NCI-H345 treated with DMSO at 0.1 percent for 48 hours (cell line): ENCODE results near the gene FGF16.
"Not testable (repeated sequence)": the region's sequence is repeated elsewhere in the genome, so short reads cannot be mapped to it uniquely, and the experiment has no call there.

Source experiments
- DNase-seq: peaks from one replicate; lab custom pipeline; 2025; ENCODE audit not compliant: unreplicated experiment; lab: John Stamatoyannopoulos, UW

FGF16 gene

DNA sequence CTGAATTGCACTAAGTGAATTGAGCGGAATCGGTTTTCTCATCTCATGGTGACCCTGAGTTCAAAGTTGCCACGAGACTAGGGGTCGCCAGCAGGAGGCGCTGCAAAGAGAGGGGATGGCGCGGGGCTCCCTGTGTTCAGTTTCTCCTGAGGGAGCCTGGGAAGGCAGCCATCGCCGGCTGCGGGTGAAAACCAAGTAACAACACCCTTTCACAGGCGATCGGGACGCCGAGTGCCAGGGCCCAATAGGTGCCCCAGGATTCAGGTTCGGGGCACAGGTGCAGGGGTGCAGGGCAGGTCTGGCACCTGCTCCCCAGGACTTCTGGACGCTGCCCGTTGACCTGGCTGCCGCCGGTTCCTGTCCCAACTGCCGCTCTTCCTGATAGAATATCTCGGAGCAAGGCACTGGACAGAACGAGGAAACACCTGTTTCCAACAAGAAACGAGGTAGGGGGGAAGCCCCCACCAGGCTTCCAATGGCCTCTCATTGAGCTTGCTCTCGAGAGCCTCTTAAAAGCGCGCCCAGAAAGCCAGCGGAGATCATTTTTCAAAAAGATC is 1.1 kb upstream of the FGF16 start:
- DNase-seq = no peak

DNA sequence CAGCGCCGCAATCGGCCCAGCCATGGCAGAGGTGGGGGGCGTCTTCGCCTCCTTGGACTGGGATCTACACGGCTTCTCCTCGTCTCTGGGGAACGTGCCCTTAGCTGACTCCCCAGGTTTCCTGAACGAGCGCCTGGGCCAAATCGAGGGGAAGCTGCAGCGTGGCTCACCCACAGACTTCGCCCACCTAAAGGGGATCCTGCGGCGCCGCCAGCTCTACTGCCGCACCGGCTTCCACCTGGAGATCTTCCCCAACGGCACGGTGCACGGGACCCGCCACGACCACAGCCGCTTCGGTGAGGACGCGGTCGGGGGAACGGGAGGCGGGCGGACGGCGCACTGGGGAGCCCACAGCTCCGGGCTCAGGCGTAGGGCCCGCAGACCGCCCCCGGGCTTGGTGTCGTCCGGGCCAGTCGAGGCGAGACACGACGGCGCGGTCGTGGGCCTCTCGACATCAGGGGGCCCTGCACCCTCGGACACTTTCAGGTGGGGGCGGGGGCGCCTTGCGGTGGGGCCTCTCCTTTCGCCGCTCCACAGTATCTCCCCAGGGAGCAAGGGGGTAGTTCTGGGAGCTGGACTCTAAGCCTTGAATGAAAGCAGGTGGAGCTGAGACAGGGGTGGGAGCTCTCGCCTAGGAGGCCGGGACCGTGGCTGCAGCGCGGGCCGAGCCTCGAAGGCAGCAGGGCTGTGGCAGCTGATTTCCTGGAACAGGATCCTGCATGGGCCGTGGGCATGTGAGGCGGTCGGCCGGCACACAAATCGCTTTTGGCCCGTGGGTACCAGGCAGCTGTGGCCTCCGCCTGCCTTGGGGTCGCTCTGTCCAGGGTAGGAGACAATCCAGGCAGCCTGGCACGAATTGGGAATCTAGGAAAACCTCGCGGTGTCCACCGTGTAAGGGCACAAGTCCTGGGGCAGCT is 722 bp downstream of the FGF16 start:
- DNase-seq = no peak

DNA sequence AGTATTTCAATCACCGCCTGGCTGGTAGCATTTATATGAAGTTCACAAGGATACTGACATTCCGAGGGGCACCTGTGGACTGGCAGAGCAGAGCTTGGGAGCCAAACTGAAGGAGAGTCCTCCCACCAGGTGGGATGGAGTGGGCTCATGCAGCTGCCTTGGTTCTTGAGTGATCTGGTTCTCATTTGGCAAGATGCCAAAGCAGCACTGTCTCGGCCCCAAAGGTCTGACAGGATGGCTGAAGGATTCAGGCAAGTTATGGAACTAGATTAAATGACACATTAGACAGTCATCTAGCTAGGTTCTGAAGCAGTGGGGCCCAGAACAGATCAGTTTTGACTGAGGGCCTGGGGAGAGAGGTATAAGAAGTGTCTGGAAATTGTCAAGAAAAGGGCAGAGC is 3.2 kb downstream of the FGF16 start:
- no peak for DNase-seq

DNA sequence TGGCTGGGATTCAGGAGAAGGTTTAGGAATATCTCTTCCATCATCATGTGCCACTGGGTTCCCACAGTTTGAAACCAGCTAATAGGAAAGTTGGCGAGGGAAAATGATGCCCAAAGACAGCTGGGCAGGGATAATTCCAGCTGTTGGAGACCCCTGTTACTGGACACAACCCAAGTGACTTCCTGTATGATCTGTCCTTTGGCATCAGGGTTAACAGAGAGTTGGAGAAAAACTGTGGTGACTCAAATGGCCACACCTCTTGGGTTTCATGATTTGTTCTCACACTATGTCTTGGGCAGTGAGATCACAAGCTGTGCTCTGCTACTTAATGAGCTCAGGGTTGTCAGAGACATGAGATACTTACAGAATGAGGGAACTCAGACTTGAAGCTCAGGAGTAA is 3.8 kb downstream of the FGF16 start:
- no peak for DNase-seq

DNA sequence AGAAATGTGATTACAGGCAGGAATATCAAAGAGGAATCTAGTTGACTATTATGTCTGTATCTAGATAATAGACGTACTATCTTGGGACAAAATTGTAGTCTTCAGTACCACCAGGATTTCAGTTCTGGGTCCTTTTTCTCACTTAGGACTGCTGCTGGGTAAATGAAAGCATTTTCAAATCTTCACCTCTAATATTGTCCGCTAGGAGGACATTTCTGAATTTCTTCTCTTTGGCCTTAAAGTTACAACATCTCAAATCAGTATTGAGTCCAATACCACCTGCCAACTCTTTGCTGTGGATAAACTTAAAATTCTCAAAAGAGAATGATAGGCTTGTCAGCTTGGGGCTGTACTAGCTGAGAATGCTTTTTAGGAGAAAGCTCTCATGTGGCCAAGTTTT is 6.0 kb downstream of the FGF16 start:
- no peak for DNase-seq

DNA sequence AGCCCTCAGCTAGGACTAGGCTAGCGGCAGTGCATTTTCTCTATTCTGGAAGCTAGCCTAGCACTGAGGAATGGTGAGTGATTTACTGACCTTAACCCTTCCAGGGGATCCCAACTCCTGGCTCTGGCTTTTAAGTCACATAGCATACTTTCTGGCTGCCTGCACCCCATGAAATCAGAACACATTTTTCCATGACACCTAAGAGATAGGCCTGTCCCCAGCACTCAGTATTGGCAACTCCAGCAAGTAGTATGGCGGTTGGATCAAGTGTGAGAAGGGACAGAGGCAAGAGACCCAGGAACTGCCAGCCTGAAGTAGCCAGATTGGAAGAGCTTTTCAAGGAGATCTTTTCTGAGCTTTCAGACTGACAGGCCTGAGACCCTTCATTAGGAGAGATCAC is 8.2 kb downstream of the FGF16 start:
- DNase-seq = no peak

DNA sequence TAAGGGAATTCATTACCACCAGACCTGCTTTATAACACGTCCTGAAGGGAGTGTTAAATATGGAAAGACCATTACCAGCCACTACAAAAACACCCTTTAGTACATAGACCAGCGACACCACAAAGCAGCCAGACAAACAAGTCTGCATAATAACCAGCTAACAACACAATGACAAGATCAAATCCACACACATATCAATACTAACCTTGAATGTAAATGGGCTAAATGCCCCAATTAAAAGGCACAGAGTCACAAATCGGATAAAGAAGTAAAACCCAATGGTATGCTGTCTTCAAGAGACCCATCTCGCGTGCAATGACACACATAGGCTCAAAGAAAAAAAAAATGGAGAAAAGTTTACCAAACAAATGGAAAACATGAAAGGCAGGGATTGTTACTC is 36.9 kb downstream of the FGF16 start:
- DNase-seq = no peak

DNA sequence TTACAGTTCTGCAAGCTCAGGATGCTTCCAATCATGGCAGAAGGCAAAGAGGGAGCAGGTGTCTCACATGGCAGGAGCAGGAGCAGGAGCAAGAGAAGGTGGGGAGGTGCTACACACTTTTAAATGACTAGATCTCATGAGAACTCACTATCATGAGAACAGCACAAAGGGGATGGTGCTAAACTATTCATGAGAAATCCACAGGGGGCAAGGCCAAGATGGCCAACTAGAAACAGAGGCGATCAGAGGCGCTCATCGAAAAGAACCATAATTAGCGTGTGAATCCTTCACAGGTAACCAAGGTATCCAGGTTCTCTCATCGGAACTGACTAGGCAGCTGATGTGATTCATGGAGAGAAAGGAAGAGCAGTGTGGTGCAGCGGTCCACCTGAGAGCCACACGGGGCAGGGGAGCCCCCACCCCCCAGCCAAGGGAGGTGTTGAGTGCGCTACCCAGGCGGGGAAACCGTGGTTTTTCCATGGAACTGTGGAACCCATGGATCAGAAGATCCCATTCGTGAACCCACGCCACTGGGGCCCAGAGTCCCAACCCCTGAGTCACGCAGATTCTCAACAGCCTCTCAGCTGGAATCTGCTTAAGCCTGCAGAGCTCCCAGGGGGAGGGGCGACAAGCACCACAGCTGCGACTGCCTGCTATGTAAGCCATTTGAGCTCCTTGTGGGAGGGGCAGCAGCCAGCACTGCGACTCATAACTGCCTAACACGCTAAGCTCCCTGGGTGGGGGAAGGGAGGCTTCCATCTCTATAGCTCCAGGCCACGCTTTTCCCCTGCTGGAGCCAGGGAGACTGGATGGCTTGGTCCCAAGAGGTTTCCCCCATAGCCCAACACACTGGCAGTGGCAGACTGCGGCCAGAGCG is 46.7 kb downstream of the FGF16 start:
- no peak for DNase-seq

DNA sequence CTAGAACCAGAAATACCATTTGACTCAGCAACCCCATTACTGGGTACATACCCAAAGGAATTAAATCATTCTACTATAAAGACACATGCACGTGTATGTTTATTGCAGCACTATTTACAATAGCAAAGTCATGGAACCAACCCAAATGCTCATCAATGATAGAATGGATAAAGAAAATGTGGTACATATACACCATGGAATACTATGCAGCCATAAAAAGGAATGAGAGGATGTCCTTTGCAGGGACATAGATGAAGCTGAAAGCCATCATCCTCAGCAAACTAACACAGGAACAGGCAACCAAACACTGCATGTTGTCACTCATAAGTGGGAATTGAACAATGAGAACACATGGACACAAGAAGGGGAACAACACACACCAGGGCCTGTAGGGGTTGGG is 53.0 kb downstream of the FGF16 start:
- DNase-seq = not testable (repeated sequence)

DNA sequence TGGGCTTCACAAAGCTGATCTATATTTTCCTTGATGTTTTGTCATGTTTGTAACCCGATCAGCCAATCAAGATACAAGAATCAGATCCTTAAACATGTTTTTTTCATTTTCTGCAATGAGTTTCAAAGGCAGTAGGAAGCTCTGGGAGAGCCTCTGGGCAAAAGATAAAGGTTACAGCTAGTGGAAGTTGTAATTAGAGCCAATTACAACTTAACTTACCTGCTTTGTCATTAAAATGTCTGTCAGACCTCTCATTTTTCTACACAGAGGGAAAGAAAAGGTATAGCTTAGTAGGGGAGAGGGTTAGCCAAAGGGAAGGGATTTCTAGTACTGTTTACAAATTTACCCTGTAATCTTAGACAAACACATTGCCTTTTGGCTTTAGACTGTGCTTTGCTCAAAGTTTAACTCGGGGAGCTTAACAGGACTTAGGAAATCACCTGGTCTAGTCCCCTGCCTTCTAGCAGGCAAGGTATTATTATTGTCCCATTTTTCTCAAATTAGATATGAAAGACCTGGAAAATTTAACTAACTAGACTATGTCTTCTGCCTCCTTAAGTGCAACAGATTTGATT is 55.8 kb downstream of the FGF16 start:
- DNase-seq = no peak

DNA sequence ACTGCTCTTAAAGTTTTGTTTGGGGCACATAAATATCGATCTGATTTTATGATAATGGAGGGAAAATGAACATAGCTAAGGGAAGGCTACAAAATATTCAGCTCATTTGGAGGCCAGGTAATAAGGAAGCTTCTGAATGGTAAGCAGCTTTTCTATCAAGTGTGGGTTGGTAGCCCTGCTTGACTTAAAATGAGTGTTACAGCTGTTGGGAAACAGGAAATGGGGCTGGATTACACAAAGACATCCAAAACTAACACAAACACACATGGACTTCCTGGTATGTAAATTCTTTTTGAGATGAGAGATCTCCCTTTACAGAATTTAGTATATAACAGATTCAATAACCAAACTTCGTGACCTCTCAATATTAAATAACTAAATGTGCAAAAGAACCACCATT is 58.0 kb downstream of the FGF16 start:
- no peak for DNase-seq
